Liver (tissue), 3 donors: ENCODE results near the gene TMEM260.

Source experiments
- EGR1 ChIP-seq, 2 donors: IDR thresholded peaks; 2 replicates each; pipeline ENCODE4 v1.6.1; 2016 to 2018; ENCODE audit warnings: antibody characterized with exemption in 2 of 2, low read depth in 2 of 2
- FOXA2 ChIP-seq: IDR thresholded peaks from 2 replicates; pipeline ENCODE4 v1.6.1; 2016; ENCODE audit warnings: antibody characterized with exemption
- GABPA ChIP-seq, 2 donors: IDR thresholded peaks in 1 of 2; conservative IDR thresholded peaks in 1 of 2; 2 replicates each; pipeline ENCODE4 v1.6.1; 2016; ENCODE audit warnings: antibody characterized with exemption in 2 of 2, mild to moderate bottlenecking in 1 of 2, moderate library complexity in 1 of 2
- HNF4A ChIP-seq, 2 donors: conservative IDR thresholded peaks; 2 replicates each; pipeline ENCODE4 v1.6.1; 2016; ENCODE audit warnings: antibody characterized with exemption in 2 of 2, mild to moderate bottlenecking in 2 of 2
- JUND ChIP-seq, 2 donors: IDR thresholded peaks; 2 replicates each; pipeline ENCODE4 v1.6.1; 2016; ENCODE audit warnings: antibody characterized with exemption in 2 of 2
- RAD21 ChIP-seq, 2 donors: IDR thresholded peaks; 2 replicates each; pipeline ENCODE4 v1.6.1; 2016; ENCODE audit warnings: antibody characterized with exemption in 2 of 2, mild to moderate bottlenecking in 2 of 2
- SP1 ChIP-seq: IDR thresholded peaks from 2 replicates; pipeline ENCODE4 v1.6.1; 2018; ENCODE audit warnings: antibody characterized with exemption, mild to moderate bottlenecking
- TAF1 ChIP-seq: conservative IDR thresholded peaks from 2 replicates; pipeline ENCODE4 v1.6.1; 2016; ENCODE audit warnings: antibody characterized with exemption, mild to moderate bottlenecking
- YY1 ChIP-seq: IDR thresholded peaks from 2 replicates; pipeline ENCODE4 v1.6.1; 2016; ENCODE audit warnings: antibody characterized with exemption, mild to moderate bottlenecking
- TF ChIP-seq, protein P1 (sequence below): fragments of 150-350 bp; IDR thresholded peaks from 2 replicates; pipeline ENCODE4 v1.5.1; 2017; ENCODE audit warnings: improper control_type of control experiment, low read depth, low read length; ENCODE audit not compliant: missing input control
- TF ChIP-seq, protein P2 (sequence below): IDR thresholded peaks from 2 replicates; pipeline ENCODE4 v1.6.1; 2016; ENCODE audit warnings: antibody characterized with exemption
- TF ChIP-seq, protein P3 (sequence below): IDR thresholded peaks from 2 replicates; pipeline ENCODE4 v1.6.1; 2016; ENCODE audit warnings: antibody characterized with exemption
- TF ChIP-seq, protein P4 (sequence below): IDR thresholded peaks from 2 replicates; pipeline ENCODE4 v1.6.1; 2016; ENCODE audit warnings: antibody characterized with exemption, mild to moderate bottlenecking
- TF ChIP-seq, protein P5 (sequence below): IDR thresholded peaks from 2 replicates; pipeline ENCODE4 v1.6.1; 2016; ENCODE audit warnings: antibody characterized with exemption
- donor health status: healthy.
- donor health status: healthy.

DNA sequence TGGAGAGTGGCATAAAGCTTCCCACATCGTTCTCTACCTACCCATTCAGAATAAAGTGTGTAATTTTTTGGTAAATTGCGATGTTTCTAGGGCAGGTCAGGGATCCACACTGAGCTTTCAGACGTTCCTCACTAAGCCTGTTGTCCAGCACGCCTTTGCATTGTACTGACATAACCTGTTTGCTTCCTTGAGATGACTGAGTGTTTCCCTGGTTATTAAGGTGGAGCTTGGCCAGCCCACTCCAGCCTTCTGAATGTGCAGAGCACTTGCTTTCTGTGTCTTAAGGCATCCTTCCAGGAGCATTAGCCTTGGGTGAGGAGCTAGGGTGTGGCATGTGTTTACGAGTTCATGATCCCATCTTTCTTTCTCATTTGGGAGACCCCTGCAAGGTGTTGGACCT lies 96.4 kb downstream of the TMEM260 start:
- TF ChIP-seq, protein P1, sequence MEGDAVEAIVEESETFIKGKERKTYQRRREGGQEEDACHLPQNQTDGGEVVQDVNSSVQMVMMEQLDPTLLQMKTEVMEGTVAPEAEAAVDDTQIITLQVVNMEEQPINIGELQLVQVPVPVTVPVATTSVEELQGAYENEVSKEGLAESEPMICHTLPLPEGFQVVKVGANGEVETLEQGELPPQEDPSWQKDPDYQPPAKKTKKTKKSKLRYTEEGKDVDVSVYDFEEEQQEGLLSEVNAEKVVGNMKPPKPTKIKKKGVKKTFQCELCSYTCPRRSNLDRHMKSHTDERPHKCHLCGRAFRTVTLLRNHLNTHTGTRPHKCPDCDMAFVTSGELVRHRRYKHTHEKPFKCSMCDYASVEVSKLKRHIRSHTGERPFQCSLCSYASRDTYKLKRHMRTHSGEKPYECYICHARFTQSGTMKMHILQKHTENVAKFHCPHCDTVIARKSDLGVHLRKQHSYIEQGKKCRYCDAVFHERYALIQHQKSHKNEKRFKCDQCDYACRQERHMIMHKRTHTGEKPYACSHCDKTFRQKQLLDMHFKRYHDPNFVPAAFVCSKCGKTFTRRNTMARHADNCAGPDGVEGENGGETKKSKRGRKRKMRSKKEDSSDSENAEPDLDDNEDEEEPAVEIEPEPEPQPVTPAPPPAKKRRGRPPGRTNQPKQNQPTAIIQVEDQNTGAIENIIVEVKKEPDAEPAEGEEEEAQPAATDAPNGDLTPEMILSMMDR: no peak
- TF ChIP-seq YY1 (no peak), RAD21 (IDR thresholded peaks at IDR 0.05) (no peak), GABPA (IDR thresholded peaks at IDR 0.05 in 1 of 2, conservative IDR thresholded peaks at IDR 0.05 in 1 of 2) (no peak), JUND (IDR thresholded peaks at IDR 0.05) (no peak), EGR1 (IDR thresholded peaks at IDR 0.05; ENCODE audit: low read depth in 2 of 2) (no peak), HNF4A (conservative IDR thresholded peaks at IDR 0.05) (no peak), SP1 (no peak), TAF1 (no peak), FOXA2 (no peak)
- TF ChIP-seq, protein P2, sequence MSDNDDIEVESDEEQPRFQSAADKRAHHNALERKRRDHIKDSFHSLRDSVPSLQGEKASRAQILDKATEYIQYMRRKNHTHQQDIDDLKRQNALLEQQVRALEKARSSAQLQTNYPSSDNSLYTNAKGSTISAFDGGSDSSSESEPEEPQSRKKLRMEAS: no peak
- TF ChIP-seq, protein P3, sequence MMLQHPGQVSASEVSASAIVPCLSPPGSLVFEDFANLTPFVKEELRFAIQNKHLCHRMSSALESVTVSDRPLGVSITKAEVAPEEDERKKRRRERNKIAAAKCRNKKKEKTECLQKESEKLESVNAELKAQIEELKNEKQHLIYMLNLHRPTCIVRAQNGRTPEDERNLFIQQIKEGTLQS: no peak
- TF ChIP-seq, protein P4, sequence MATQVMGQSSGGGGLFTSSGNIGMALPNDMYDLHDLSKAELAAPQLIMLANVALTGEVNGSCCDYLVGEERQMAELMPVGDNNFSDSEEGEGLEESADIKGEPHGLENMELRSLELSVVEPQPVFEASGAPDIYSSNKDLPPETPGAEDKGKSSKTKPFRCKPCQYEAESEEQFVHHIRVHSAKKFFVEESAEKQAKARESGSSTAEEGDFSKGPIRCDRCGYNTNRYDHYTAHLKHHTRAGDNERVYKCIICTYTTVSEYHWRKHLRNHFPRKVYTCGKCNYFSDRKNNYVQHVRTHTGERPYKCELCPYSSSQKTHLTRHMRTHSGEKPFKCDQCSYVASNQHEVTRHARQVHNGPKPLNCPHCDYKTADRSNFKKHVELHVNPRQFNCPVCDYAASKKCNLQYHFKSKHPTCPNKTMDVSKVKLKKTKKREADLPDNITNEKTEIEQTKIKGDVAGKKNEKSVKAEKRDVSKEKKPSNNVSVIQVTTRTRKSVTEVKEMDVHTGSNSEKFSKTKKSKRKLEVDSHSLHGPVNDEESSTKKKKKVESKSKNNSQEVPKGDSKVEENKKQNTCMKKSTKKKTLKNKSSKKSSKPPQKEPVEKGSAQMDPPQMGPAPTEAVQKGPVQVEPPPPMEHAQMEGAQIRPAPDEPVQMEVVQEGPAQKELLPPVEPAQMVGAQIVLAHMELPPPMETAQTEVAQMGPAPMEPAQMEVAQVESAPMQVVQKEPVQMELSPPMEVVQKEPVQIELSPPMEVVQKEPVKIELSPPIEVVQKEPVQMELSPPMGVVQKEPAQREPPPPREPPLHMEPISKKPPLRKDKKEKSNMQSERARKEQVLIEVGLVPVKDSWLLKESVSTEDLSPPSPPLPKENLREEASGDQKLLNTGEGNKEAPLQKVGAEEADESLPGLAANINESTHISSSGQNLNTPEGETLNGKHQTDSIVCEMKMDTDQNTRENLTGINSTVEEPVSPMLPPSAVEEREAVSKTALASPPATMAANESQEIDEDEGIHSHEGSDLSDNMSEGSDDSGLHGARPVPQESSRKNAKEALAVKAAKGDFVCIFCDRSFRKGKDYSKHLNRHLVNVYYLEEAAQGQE: no peak
- TF ChIP-seq, protein P5, sequence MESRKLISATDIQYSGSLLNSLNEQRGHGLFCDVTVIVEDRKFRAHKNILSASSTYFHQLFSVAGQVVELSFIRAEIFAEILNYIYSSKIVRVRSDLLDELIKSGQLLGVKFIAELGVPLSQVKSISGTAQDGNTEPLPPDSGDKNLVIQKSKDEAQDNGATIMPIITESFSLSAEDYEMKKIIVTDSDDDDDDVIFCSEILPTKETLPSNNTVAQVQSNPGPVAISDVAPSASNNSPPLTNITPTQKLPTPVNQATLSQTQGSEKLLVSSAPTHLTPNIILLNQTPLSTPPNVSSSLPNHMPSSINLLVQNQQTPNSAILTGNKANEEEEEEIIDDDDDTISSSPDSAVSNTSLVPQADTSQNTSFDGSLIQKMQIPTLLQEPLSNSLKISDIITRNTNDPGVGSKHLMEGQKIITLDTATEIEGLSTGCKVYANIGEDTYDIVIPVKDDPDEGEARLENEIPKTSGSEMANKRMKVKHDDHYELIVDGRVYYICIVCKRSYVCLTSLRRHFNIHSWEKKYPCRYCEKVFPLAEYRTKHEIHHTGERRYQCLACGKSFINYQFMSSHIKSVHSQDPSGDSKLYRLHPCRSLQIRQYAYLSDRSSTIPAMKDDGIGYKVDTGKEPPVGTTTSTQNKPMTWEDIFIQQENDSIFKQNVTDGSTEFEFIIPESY: no peak
